K562 (cell line): ENCODE results near the gene MDFIC2. TPM values are rescaled to one million over a fixed set of nuclear protein-coding genes. Genes with fewer than 3 reads are reported as not detected.

ENCODE experiments used
- ATAC-seq: fragments of 200-7000 bp; cut with Tn5 transposase; 3 replicates; pipeline ENCODE4 v1.9.1; 2020; ENCODE audit warnings: moderate library complexity
- BruUV-seq: library from RNA; stranded (reverse); fragments of 400-500 nt; replicated peaks from 2 replicates; lab custom pipeline; 2021; lab: Mats Ljungman, UMichigan
- CTCF ChIA-PET: fragments of 300-600 bp; formaldehyde crosslinking; extraction: SDS; loops from one replicate; lab custom pipeline; 2021; ENCODE audit warnings: low intra/inter-chr PET ratio; lab: Yijun Ruan, JAX
- POLR2A ChIA-PET: fragments of 300-600, 350-650 bp; sonication (Branson Sonifier 250); formaldehyde crosslinking; extraction: SDS; loops from one replicate; lab custom pipeline; 2021; ENCODE audit warnings: antibody characterized with exemption, inconsistent platforms; lab: Yijun Ruan, JAX
- DNase-seq, 4 experiments: peaks; one replicate each; pipeline versions ENCODE4 v3.0.0 to v3.0.0-alpha.2; 2011 to 2018; ENCODE audit warnings: low spot score in 3 of 4, mixed read lengths in 3 of 4; ENCODE audit errors: extremely low read depth in 1 of 4
- FAIRE-seq: peaks from 2 replicates; lab custom pipeline; 2011; peaks lifted over from hg19 to GRCh38; lab: Jason Lieb, UNC
- H2AFZ ChIP-seq: 2 replicates; pipeline ENCODE4 v1.6.0; 2011; ENCODE audit warnings: low read depth, low read length, control low read depth, inconsistent platforms
- H3K27ac ChIP-seq: fragments of 200-600 bp; 3 replicates; pipeline ENCODE4 v1.8.0; 2011; ENCODE audit warnings: low read depth, mild to moderate bottlenecking, control low read depth, inconsistent platforms, low read length, moderate library complexity, mixed read lengths; ENCODE audit errors: extremely low read depth
- H3K27me3 ChIP-seq, 2 experiments: fragments of 300-600 bp in 1 of 2; 2 replicates in 1 of 2; 3 replicates in 1 of 2; pipeline versions ENCODE4 v1.6.0 to v1.8.0; 2011; ENCODE audit warnings: inconsistent platforms in 2 of 2, low read length in 2 of 2, mild to moderate bottlenecking in 1 of 2, mixed read lengths in 1 of 2, moderate library complexity in 1 of 2; ENCODE audit not compliant: control insufficient read depth in 2 of 2, insufficient read depth in 2 of 2
- H3K36me3 ChIP-seq: fragments of 300-600 bp; 3 replicates; pipeline ENCODE4 v1.8.0; 2011; ENCODE audit warnings: mild to moderate bottlenecking, low read length, inconsistent platforms; ENCODE audit not compliant: control insufficient read depth, insufficient read depth
- H3K4me1 ChIP-seq, 2 experiments: fragments of 200-600 bp in 1 of 2; replicated peaks in 1 of 2; 2 replicates in 1 of 2; 3 replicates in 1 of 2; pipeline versions ENCODE4 v1.5.1 to v1.8.0; 2011; ENCODE audit warnings: inconsistent platforms in 2 of 2, low read length in 2 of 2, mild to moderate bottlenecking in 1 of 2, mixed read lengths in 1 of 2, moderate library complexity in 1 of 2; ENCODE audit not compliant: control insufficient read depth in 2 of 2, insufficient read depth in 2 of 2
- H3K4me2 ChIP-seq: 2 replicates; pipeline ENCODE4 v1.6.1; 2011; ENCODE audit warnings: low read length, control low read depth, inconsistent platforms, mixed read lengths; ENCODE audit not compliant: insufficient read depth
- H3K4me3 ChIP-seq: fragments of 200-600 bp; sonication (generic), shearing (Covaris generic); 2 replicates; pipeline ENCODE4 v1.5.1; 2016; ENCODE audit warnings: control low read depth, inconsistent platforms
- H3K79me2 ChIP-seq: fragments of 200-600 bp; 3 replicates; pipeline ENCODE4 v1.8.0; 2011; ENCODE audit warnings: low read length, inconsistent platforms; ENCODE audit not compliant: control insufficient read depth, insufficient read depth
- H3K9ac ChIP-seq, 2 experiments: 2 replicates each; pipeline versions ENCODE4 v1.6.0 to v1.6.1; 2011; ENCODE audit warnings: low read depth in 2 of 2, low read length in 2 of 2, control low read depth in 1 of 2, inconsistent platforms in 1 of 2, mild to moderate bottlenecking in 1 of 2, mixed read lengths in 1 of 2; ENCODE audit not compliant: insufficient read depth in 1 of 2
- H3K9me1 ChIP-seq: one replicate; pipeline ENCODE4 v1.6.0; 2011; ENCODE audit warnings: inconsistent platforms, mild to moderate bottlenecking, low read length, moderate library complexity; ENCODE audit not compliant: control insufficient read depth, insufficient read depth
- H3K9me3 ChIP-seq: replicated peaks from 2 replicates; pipeline ENCODE4 v1.5.1; 2011; ENCODE audit warnings: low read depth, low read length, inconsistent platforms; ENCODE audit not compliant: control insufficient read depth, insufficient read depth
- H4K20me1 ChIP-seq: replicated peaks from 2 replicates; pipeline ENCODE4 v1.6.1; 2011; ENCODE audit warnings: low read length, inconsistent platforms, mixed read lengths; ENCODE audit not compliant: control insufficient read depth, insufficient read depth
- CBFA2T2 ChIP-seq: fragments of 450-650 bp; conservative IDR thresholded peaks from 2 replicates; pipeline ENCODE4 v1.6.1; 2017; ENCODE audit warnings: mild to moderate bottlenecking
- CBFB ChIP-seq: sonication (generic); formaldehyde crosslinking; IDR thresholded peaks from 2 replicates; pipeline ENCODE4 v1.4.0; 2020; ENCODE audit warnings: mild to moderate bottlenecking, missing genetic modification reagents
- CHD1 ChIP-seq: fragments of 200-600 bp; sonication (generic); IDR thresholded peaks from one replicate; pipeline ENCODE4 v1.6.1; 2012; ENCODE audit warnings: mild to moderate bottlenecking, moderate library complexity, low read length, inconsistent platforms
- CTBP1 ChIP-seq: fragments of 450-650 bp; IDR thresholded peaks from 2 replicates; pipeline ENCODE4 v1.6.1; 2016; ENCODE audit warnings: borderline replicate concordance
- DMBX1 ChIP-seq: fragments of 250-450 bp; sonication (Bioruptor Pico); IDR thresholded peaks from 2 replicates; pipeline ENCODE4 v1.8.0; 2022; ENCODE audit warnings: inconsistent platforms, mild to moderate bottlenecking, moderate library complexity, borderline replicate concordance
- FOXM1 ChIP-seq, 2 experiments: fragments of 450-650 bp in 1 of 2; sonication (generic) in 1 of 2; formaldehyde crosslinking in 1 of 2; IDR thresholded peaks; 2 replicates each; pipeline versions ENCODE4 v1.6.1 to v1.9.0; 2017 to 2022; ENCODE audit warnings: low read depth in 2 of 2, mild to moderate bottlenecking in 2 of 2, missing genetic modification reagents in 1 of 2, moderate library complexity in 1 of 2
- FOXO4 ChIP-seq: fragments of 450-650 bp; formaldehyde crosslinking; IDR thresholded peaks from 2 replicates; pipeline ENCODE4 v1.4.0; 2020; ENCODE audit warnings: mild to moderate bottlenecking, moderate library complexity
- NFIC ChIP-seq: fragments of 450-650 bp; IDR thresholded peaks from 2 replicates; pipeline ENCODE4 v1.6.1; 2017; ENCODE audit warnings: mild to moderate bottlenecking, inconsistent platforms
- PBX2 ChIP-seq, 2 experiments: IDR thresholded peaks in 1 of 2; conservative IDR thresholded peaks in 1 of 2; 2 replicates each; pipeline ENCODE4 v1.6.1; 2016; ENCODE audit warnings: low read depth in 2 of 2, mild to moderate bottlenecking in 1 of 2, missing compliant biosample characterization in 1 of 2, missing genetic modification characterization in 1 of 2, moderate library complexity in 1 of 2
- PTRF ChIP-seq: fragments of 450-650 bp; IDR thresholded peaks from 2 replicates; pipeline ENCODE4 v1.6.1; 2016; ENCODE audit warnings: mild to moderate bottlenecking, missing genetic modification characterization, missing compliant biosample characterization
- ZKSCAN8 ChIP-seq: fragments of 200-800 bp; sonication (Bioruptor generic); IDR thresholded peaks from 2 replicates; pipeline ENCODE4 v1.6.1; 2016; ENCODE audit warnings: missing genetic modification characterization, missing compliant biosample characterization
- ZNF134 ChIP-seq: fragments of 250-450 bp; sonication (Bioruptor Pico); conservative IDR thresholded peaks from 2 replicates; pipeline ENCODE4 v1.4.0; 2020
- ZNF263 ChIP-seq: sonication (generic); formaldehyde crosslinking; IDR thresholded peaks from 2 replicates; pipeline ENCODE4 v1.8.0; 2022; ENCODE audit warnings: mild to moderate bottlenecking, missing genetic modification reagents, borderline replicate concordance
- WGBS: fragments of 100-300 bp; shearing (Covaris generic); methylation state at CpG from one replicate; pipeline ENCODE4 v1.1.6; 2016; ENCODE audit warnings: low coverage, mixed read lengths; ENCODE audit not compliant: insufficient coverage; ENCODE audit errors: missing lambda C conversion rate; 5-methylcytosine and 5-hydroxymethylcytosine counted together
- in situ Hi-C: fragments of 300-500 bp; cut with MboI; formaldehyde crosslinking; loops from 4 replicates; pipeline ENCODE4 v1.15.0; 2018; ENCODE audit warnings: inconsistent platforms, mixed read lengths
- intact Hi-C: fragments of 100-400 bp; cut with micrococcal nuclease; formaldehyde crosslinking; loops from 2 replicates; pipeline ENCODE4 v1.14.2; 2022
- polyA plus RNA-seq, 8 experiments: library from polyadenylated mRNA; depleted of rRNA in 4 of 8; stranded (reverse) in 5 of 8; unstranded in 3 of 8; fragments of >200 nt; fragmentation: Nextera tagmentation in 2 of 8; fragmentation: Illumina TruSeq in 1 of 8; extraction: Ambion mirVana in 2 of 8; extraction: Trizol in 1 of 8; gene quantifications; 2 replicates each; pipeline versions ENCODE4 v1.2.1 to v1.2.3, GENCODE V29; 2011 to 2014; ENCODE audit warnings: inconsistent platforms in 1 of 8, missing spikeins in 1 of 8
- total RNA-seq, 7 experiments: library from RNA; depleted of rRNA in 6 of 7; stranded (reverse); fragments of >200 nt in 6 of 7; fragmentation: Illumina TruSeq in 2 of 7; extraction: Trizol in 2 of 7; gene quantifications; 2 replicates each; pipeline versions ENCODE4 v1.2.1 to v1.2.3, GENCODE V29; 2011 to 2021; ENCODE audit warnings: low replicate concordance in 1 of 7

The MDFIC2 gene
- total and polyA plus RNA-seq, 9 of the 15 experiments (the other 6 are each of a cell fraction or from before 2014, with no cell fraction given), result not detected

- intact Hi-C loops, result no loop called here
- ChIA-PET POLR2A (no interaction called here), CTCF (no interaction called here)
- Histone ChIP-seq H3K79me2 (no peaks in the 10 kb centered on the region), H3K4me1 (no peaks in the 10 kb centered on the region), H2AFZ (no peak overlapping the region), H3K4me3 (no peak overlapping the region), H3K9ac (no peak overlapping the region), H3K9me1 (no peaks in the 10 kb centered on the region)
- no TSS peak for BruUV-seq
- no peak for FAIRE-seq
- TF ChIP-seq FOXM1 (IDR thresholded peaks at IDR 0.05; ENCODE audit: low read depth), result no peak
- TF ChIP-seq FOXM1 (CRISPR knock-in tag; IDR thresholded peaks at IDR 0.05; ENCODE audit: low read depth), result no peak
- TF ChIP-seq CBFB (CRISPR knock-in tag), result no peak
- no peak for TF ChIP-seq CHD1
- no peak for TF ChIP-seq CTBP1
- TF ChIP-seq PBX2 (CRISPR knock-in tag; IDR thresholded peaks at IDR 0.05; ENCODE audit: low read depth), result no peak
- no peak for TF ChIP-seq PBX2 (tag; conservative IDR thresholded peaks at IDR 0.05; ENCODE audit: low read depth)
- no peak for TF ChIP-seq NFIC
- no peak for TF ChIP-seq DMBX1
- TF ChIP-seq FOXO4 (CRISPR knock-in tag), result no peak
- no peak for TF ChIP-seq PTRF (tag)
- no peak for TF ChIP-seq CBFA2T2
- no peak for TF ChIP-seq ZNF263 (CRISPR knock-in tag)
- TF ChIP-seq ZKSCAN8 (CRISPR knock-in tag), result no peak
- no peak for TF ChIP-seq ZNF134 (CRISPR knock-in tag)
- TF ChIP-seq, all 486 proteins: peak for 0
- in situ Hi-C loops, result no loop called here
- no peak overlapping the region for H3K27ac ChIP-seq
- no peak overlapping the region for H3K4me2 ChIP-seq
- H3K36me3 ChIP-seq, result no peaks in the 10 kb centered on the region
- 0% methylated on average over 15 of the region's 15 CpGs for WGBS
- DNase-seq (no peak), ATAC-seq (no peak)
- H3K9me3 ChIP-seq, result no peaks in the 10 kb centered on the region
- H4K20me1 ChIP-seq, result no peaks in the 10 kb centered on the region
- peaks cover 0 to 6% of the 10 kb centered on the region in 2 experiments; a peak in 1 of 5 replicates for H3K27me3 ChIP-seq
Measured at GRCh38 chr3:70231266-70231701, 81.2 kb downstream of the MDFIC2 start.
